Endothelial cell of umbilical vein (primary cell): ENCODE measurements around the gene NUDT13. TPM values are rescaled to one million over a fixed set of nuclear protein-coding genes. Genes with fewer than 3 reads are reported as not detected.
"Not testable (repeated sequence)": the region's sequence is repeated elsewhere in the genome, so short reads cannot be mapped to it uniquely, and the experiment has no call there.

Experiments
- BruUV-seq: library from RNA; stranded (reverse); fragments of 400-500 nt; replicated peaks from 2 replicates; lab custom pipeline; 2021; lab: Mats Ljungman, UMichigan
- CTCF ChIA-PET: fragments of 300-600, 350-600 bp; sonication (Branson Sonifier 250); formaldehyde crosslinking; loops from one replicate; lab custom pipeline; 2021; ENCODE audit warnings: antibody characterized with exemption, inconsistent platforms; lab: Charles Lee
- POLR2A ChIA-PET: fragments of 300-600, 350-600 bp; sonication (Branson Sonifier 250); formaldehyde crosslinking; loops from one replicate; lab custom pipeline; 2021; ENCODE audit warnings: antibody characterized with exemption, inconsistent platforms; lab: Charles Lee
- DNase-seq: peaks from one replicate; pipeline ENCODE4 v3.0.0-alpha.2; 2011; ENCODE audit warnings: low read depth, low spot score
- FAIRE-seq: peaks from 2 replicates; lab custom pipeline; 2011; peaks lifted over from hg19 to GRCh38; lab: Jason Lieb, UNC
- H2AFZ ChIP-seq: 2 replicates; pipeline ENCODE4 v1.6.0; 2012; ENCODE audit warnings: low read depth, low read length, control low read depth, inconsistent platforms
- H3K27ac ChIP-seq: 2 replicates; pipeline ENCODE4 v1.5.1; 2011; ENCODE audit warnings: low read depth, mild to moderate bottlenecking, control low read depth, low read length, moderate library complexity; ENCODE audit not compliant: insufficient read depth
- H3K27me3 ChIP-seq, 2 experiments: 2 replicates each; pipeline versions ENCODE4 v1.6.0 to v1.6.1; 2011; ENCODE audit warnings: low read length in 2 of 2, mixed read lengths in 1 of 2; ENCODE audit not compliant: control insufficient read depth in 2 of 2, insufficient read depth in 2 of 2
- H3K36me3 ChIP-seq, 2 experiments: 2 replicates in 1 of 2; 3 replicates in 1 of 2; pipeline ENCODE4 v1.5.1; 2011; ENCODE audit warnings: low read length in 2 of 2, mild to moderate bottlenecking in 1 of 2, moderate library complexity in 1 of 2; ENCODE audit not compliant: control insufficient read depth in 2 of 2, insufficient read depth in 2 of 2; ENCODE audit errors: extremely low read depth in 1 of 2
- H3K4me1 ChIP-seq: 3 replicates; pipeline ENCODE4 v1.5.1; 2011; ENCODE audit warnings: mild to moderate bottlenecking, low read length; ENCODE audit not compliant: control insufficient read depth, insufficient read depth; ENCODE audit errors: extremely low read depth
- H3K4me2 ChIP-seq: 2 replicates; pipeline ENCODE4 v1.6.1; 2011; ENCODE audit warnings: low read length, control low read depth, mixed read lengths; ENCODE audit not compliant: insufficient read depth
- H3K4me3 ChIP-seq, 3 experiments: fragments of 200-600 bp in 1 of 3; sonication (generic), shearing (Covaris generic) in 1 of 3; replicated peaks in 1 of 3; 2 replicates each; pipeline ENCODE4 v1.5.1; 2011 to 2016; ENCODE audit warnings: control low read depth in 3 of 3, low read length in 3 of 3, mild to moderate bottlenecking in 2 of 3, inconsistent platforms in 1 of 3, low read depth in 1 of 3, moderate library complexity in 1 of 3; ENCODE audit not compliant: insufficient read depth in 1 of 3
- H3K79me2 ChIP-seq: 2 replicates; pipeline ENCODE4 v1.6.0; 2012; ENCODE audit warnings: low read length, inconsistent platforms; ENCODE audit not compliant: control insufficient read depth, insufficient read depth
- H3K9ac ChIP-seq: replicated peaks from 2 replicates; pipeline ENCODE3; 2011; ENCODE audit warnings: low read length, control low read depth; ENCODE audit not compliant: insufficient read depth; ENCODE audit errors: extremely low read depth
- H3K9me1 ChIP-seq: replicated peaks from 3 replicates; pipeline ENCODE4 v1.6.0; 2011; ENCODE audit warnings: mild to moderate bottlenecking, low read length; ENCODE audit not compliant: control insufficient read depth, insufficient read depth; ENCODE audit errors: extremely low read depth
- H3K9me3 ChIP-seq: replicated peaks from 2 replicates; pipeline ENCODE4 v1.5.1; 2012; ENCODE audit warnings: low read length, inconsistent platforms; ENCODE audit not compliant: control insufficient read depth, insufficient read depth
- H4K20me1 ChIP-seq: replicated peaks from 2 replicates; pipeline ENCODE3; 2011; ENCODE audit warnings: mild to moderate bottlenecking, low read length; ENCODE audit not compliant: control insufficient read depth, insufficient read depth; ENCODE audit errors: extremely low read depth
- EZH2 ChIP-seq: IDR thresholded peaks from 2 replicates; pipeline ENCODE4 v1.6.1; 2012; ENCODE audit warnings: borderline replicate concordance, low read depth, mild to moderate bottlenecking, moderate library complexity, low read length, inconsistent platforms; ENCODE audit not compliant: severe bottlenecking
- FOS ChIP-seq: IDR thresholded peaks from 2 replicates; pipeline ENCODE4 v1.6.1; 2011; ENCODE audit warnings: mild to moderate bottlenecking, low read length, moderate library complexity, borderline replicate concordance; ENCODE audit not compliant: insufficient read depth
- GATA2 ChIP-seq: IDR thresholded peaks from 2 replicates; pipeline ENCODE4 v1.7.0; 2011; ENCODE audit warnings: low read depth, mild to moderate bottlenecking, moderate library complexity, mixed read lengths, low read length; ENCODE audit not compliant: insufficient read length, insufficient read depth
- JUN ChIP-seq: IDR thresholded peaks from 2 replicates; pipeline ENCODE4 v1.6.1; 2011; ENCODE audit warnings: borderline replicate concordance, low read depth; ENCODE audit not compliant: insufficient read length, insufficient read depth
- MYC ChIP-seq: IDR thresholded peaks from one replicate; pipeline ENCODE4 v1.6.1; 2011; ENCODE audit warnings: mild to moderate bottlenecking, low read depth, low read length
- POLR2A ChIP-seq: IDR thresholded peaks from 2 replicates; pipeline ENCODE4 v1.6.1; 2012; ENCODE audit warnings: low read depth, mild to moderate bottlenecking, control low read depth, low read length
- POLR2AphosphoS5 ChIP-seq: IDR thresholded peaks from 2 replicates; pipeline ENCODE4 v1.6.1; 2012; ENCODE audit warnings: low read depth, mild to moderate bottlenecking, control low read depth, low read length, moderate library complexity; ENCODE audit not compliant: insufficient read depth
- dilution Hi-C: fragments of 300-500 bp; cut with MboI; formaldehyde crosslinking; loops from one replicate; pipeline ENCODE4 v1.15.0; 2019; ENCODE audit warnings: low sequenced_read_pairs; ENCODE audit not compliant: extremely low pct_ligation_motif_present
- intact Hi-C: fragments of 100-400 bp; cut with micrococcal nuclease; formaldehyde crosslinking; loops from one replicate; pipeline ENCODE4 v1.10.0; 2022
- polyA plus RNA-seq, 4 experiments: library from polyadenylated mRNA; depleted of rRNA in 3 of 4; stranded (reverse) in 3 of 4; unstranded in 1 of 4; fragments of >200 nt; gene quantifications; 2 replicates each; pipeline versions ENCODE4 v1.2.1 to v1.2.3, GENCODE V29; 2011 to 2012; ENCODE audit warnings: missing spikeins in 1 of 4
- total RNA-seq: library from RNA; stranded (reverse); gene quantifications from 2 replicates; pipeline ENCODE4 v1.2.3, GENCODE V29; 2021
- TF ChIP-seq, protein P1 (sequence below), 2 donors: IDR thresholded peaks; 1 replicate in 1 of 2; 2 replicates in 1 of 2; pipeline ENCODE4 v1.5.1; 2011; ENCODE audit warnings: low read length in 2 of 2, mild to moderate bottlenecking in 2 of 2, moderate library complexity in 2 of 2, control low read depth in 1 of 2, inconsistent platforms in 1 of 2, low read depth in 1 of 2; ENCODE audit not compliant: insufficient read depth in 1 of 2; ENCODE audit errors: extremely low read depth in 1 of 2
- TF ChIP-seq, protein P2 (sequence below): IDR thresholded peaks from 2 replicates; pipeline ENCODE4 v1.6.1; 2011; ENCODE audit not compliant: insufficient read depth, insufficient read length

Gene NUDT13
- total and polyA plus RNA-seq, 2 donors (not counting 3 experiments of a cell fraction or from before 2014, with no cell fraction given): 1.6 to 2.3 TPM

DNA sequence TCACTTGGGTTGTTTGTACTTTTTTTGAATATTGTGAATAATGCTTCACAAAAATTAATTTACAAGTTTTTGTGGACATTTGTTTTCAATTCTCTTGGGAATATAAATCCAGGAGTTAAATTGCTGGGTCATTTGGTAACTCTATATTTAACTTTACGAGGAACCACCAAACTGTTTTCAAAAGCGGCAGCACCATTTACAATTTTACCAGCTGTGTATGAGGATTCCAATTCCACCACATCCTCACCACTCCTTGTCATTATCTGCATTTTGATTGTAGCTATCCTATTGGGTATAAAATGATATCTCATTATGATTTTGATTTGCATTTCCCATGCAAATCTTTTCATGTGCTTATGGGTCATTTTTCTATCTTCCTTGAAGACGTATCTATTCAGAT, 4.0 kb upstream of the NUDT13 start:
- CTCF ChIA-PET: no interaction called here
- FAIRE-seq: no peak
- Histone ChIP-seq H3K36me3 (no peaks in the 10 kb centered on the region), H2AFZ (no peak overlapping the region), H3K4me2 (no peak overlapping the region), H3K4me1 (no peaks in the 10 kb centered on the region), H3K4me3 (no peak overlapping the region), H4K20me1 (no peaks in the 10 kb centered on the region), H3K27ac (no peak overlapping the region), H3K27me3 (no peaks in the 10 kb centered on the region), H3K79me2 (no peaks in the 10 kb centered on the region), H3K9me1 (no peaks in the 10 kb centered on the region), H3K9ac (no peak overlapping the region), H3K9me3 (no peaks in the 10 kb centered on the region)
- DNase-seq: no peak
- POLR2A ChIA-PET: interaction anchor here (0.6 kb wide), 1 partner anchor 10 kb away, joined by 5 read pairs; no protein-coding TSS in a partner anchor
- intact Hi-C loops: no loop called here
- dilution Hi-C loops: no loop called here
- BruUV-seq: no TSS peak
- no peak for TF ChIP-seq EZH2
- TF ChIP-seq MYC: no peak
- TF ChIP-seq POLR2AphosphoS5: no peak
- TF ChIP-seq FOS: no peak
- no peak for TF ChIP-seq JUN
- TF ChIP-seq, protein P1, sequence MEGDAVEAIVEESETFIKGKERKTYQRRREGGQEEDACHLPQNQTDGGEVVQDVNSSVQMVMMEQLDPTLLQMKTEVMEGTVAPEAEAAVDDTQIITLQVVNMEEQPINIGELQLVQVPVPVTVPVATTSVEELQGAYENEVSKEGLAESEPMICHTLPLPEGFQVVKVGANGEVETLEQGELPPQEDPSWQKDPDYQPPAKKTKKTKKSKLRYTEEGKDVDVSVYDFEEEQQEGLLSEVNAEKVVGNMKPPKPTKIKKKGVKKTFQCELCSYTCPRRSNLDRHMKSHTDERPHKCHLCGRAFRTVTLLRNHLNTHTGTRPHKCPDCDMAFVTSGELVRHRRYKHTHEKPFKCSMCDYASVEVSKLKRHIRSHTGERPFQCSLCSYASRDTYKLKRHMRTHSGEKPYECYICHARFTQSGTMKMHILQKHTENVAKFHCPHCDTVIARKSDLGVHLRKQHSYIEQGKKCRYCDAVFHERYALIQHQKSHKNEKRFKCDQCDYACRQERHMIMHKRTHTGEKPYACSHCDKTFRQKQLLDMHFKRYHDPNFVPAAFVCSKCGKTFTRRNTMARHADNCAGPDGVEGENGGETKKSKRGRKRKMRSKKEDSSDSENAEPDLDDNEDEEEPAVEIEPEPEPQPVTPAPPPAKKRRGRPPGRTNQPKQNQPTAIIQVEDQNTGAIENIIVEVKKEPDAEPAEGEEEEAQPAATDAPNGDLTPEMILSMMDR (IDR thresholded peaks at IDR 0.05; ENCODE audit: extremely low read depth in 1 of 2, insufficient read depth in 1 of 2, low read depth in 1 of 2, low read length in 2 of 2): no peak
- no peak for TF ChIP-seq POLR2A
- no peak for TF ChIP-seq GATA2
- TF ChIP-seq, protein P2, sequence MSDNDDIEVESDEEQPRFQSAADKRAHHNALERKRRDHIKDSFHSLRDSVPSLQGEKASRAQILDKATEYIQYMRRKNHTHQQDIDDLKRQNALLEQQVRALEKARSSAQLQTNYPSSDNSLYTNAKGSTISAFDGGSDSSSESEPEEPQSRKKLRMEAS: no peak

DNA sequence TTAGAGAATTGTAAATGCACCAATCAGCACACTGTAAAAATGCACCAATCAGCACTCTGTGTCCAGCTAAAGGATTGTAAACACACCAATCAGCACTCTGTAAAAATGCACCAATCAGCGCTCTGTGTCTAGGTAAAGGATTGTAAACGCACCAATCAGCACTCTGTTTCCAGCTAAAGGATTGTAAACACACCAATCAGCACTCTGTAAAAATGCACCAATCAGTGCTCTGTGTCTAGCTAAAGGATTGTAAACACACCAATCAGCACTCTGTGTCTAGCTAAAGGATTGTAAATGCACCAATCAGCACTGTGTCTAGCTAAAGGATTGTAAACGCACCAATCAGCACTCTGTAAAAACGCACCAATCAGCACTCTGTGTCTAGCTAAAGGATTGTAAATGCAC, 1.0 kb upstream of the NUDT13 start:
- H3K9me1 ChIP-seq, intact Hi-C loops, H3K4me3 ChIP-seq, H3K9ac ChIP-seq, H3K79me2 ChIP-seq, FAIRE-seq, H3K36me3 ChIP-seq, DNase-seq, H2AFZ ChIP-seq, H3K9me3 ChIP-seq, H3K4me1 ChIP-seq, BruUV-seq, H3K4me2 ChIP-seq, H3K27me3 ChIP-seq, H3K27ac ChIP-seq, dilution Hi-C loops, H4K20me1 ChIP-seq: not testable (repeated sequence)
- ChIA-PET POLR2A (interaction anchor here (2.4 kb wide), 1 partner anchor 13 kb away, joined by 22 read pairs; the partner anchor contains the start of gene P4HA1), CTCF (interaction anchor here (3.6 kb wide), 1 partner anchor 13 kb away, joined by 24 read pairs; the partner anchor contains the start of gene P4HA1)

DNA sequence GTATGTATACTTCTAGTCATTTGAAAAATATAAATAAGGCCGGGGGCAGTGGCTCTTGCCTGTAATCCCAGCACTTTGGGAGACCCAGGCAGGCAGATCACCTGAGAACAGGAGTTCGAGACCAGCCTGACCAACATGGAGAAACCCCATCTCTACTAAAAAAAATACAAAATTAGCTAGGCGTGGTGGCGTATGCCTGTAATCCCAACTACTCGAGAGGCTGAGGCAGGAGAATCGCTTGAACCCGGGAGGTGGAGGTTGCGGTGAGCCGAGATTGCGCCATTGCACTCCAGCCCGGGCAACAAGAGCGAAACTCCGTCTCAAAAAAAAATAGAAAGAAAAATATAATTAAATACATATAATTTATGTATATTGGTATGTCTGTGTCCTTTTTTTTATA, 1.8 kb downstream of the NUDT13 start:
- intact Hi-C loops, FAIRE-seq, BruUV-seq: not testable (repeated sequence)

More for the DNA sequence above, 1.8 kb downstream of the NUDT13 start:
- H3K79me2 ChIP-seq, dilution Hi-C loops, H3K4me3 ChIP-seq, H3K9me3 ChIP-seq, DNase-seq, H3K4me2 ChIP-seq, H3K27ac ChIP-seq, H3K9ac ChIP-seq, POLR2A ChIA-PET, H4K20me1 ChIP-seq, H3K36me3 ChIP-seq, H3K4me1 ChIP-seq, H3K27me3 ChIP-seq, H2AFZ ChIP-seq, H3K9me1 ChIP-seq: not testable (repeated sequence)
- CTCF ChIA-PET: interaction anchor here (1.6 to 3.6 kb wide), 2 partner anchors 11 to 16 kb away, joined by 4 to 24 read pairs; partner anchors contain the start of gene P4HA1
